H9 (cell line): ENCODE data around the gene TMTC1. TPM values are rescaled to one million over a fixed set of nuclear protein-coding genes. Genes with fewer than 3 reads are reported as not detected.

Source experiments
- DNase-seq: peaks from one replicate; pipeline ENCODE4 v3.0.0-alpha.2; 2017
- H2AFZ ChIP-seq: one replicate; pipeline ENCODE4 v1.6.1; 2013; ENCODE audit warnings: mild to moderate bottlenecking, low read length, control low read depth, moderate library complexity
- H2AK5ac ChIP-seq: 2 replicates; pipeline ENCODE4 v1.6.1; 2013; ENCODE audit warnings: low read length, control low read depth, mixed read lengths; ENCODE audit not compliant: insufficient read length
- H2BK120ac ChIP-seq: one replicate; pipeline ENCODE4 v1.6.1; 2013; ENCODE audit warnings: low read depth, mild to moderate bottlenecking, low read length, control low read depth, inconsistent platforms; ENCODE audit not compliant: poor library complexity, severe bottlenecking
- H2BK12ac ChIP-seq: 2 replicates; pipeline ENCODE4 v1.6.1; 2013; ENCODE audit warnings: low read length, control low read depth, mixed read lengths, low read depth; ENCODE audit not compliant: insufficient read length
- H2BK15ac ChIP-seq: 2 replicates; pipeline ENCODE4 v1.6.1; 2013; ENCODE audit warnings: low read depth, low read length, control low read depth
- H2BK20ac ChIP-seq: one replicate; pipeline ENCODE4 v1.6.1; 2013; ENCODE audit warnings: low read depth, mild to moderate bottlenecking, low read length, control low read depth, inconsistent platforms; ENCODE audit not compliant: poor library complexity, severe bottlenecking
- H2BK5ac ChIP-seq: 2 replicates; pipeline ENCODE4 v1.6.1; 2013; ENCODE audit warnings: low read length, control low read depth, mixed read lengths; ENCODE audit not compliant: insufficient read length
- H3K14ac ChIP-seq: 2 replicates; pipeline ENCODE4 v1.6.1; 2013; ENCODE audit warnings: low read length, control low read depth; ENCODE audit not compliant: insufficient read depth
- H3K18ac ChIP-seq: 2 replicates; pipeline ENCODE4 v1.6.1; 2013; ENCODE audit warnings: low read depth, mild to moderate bottlenecking, mixed read lengths, low read length, control low read depth; ENCODE audit not compliant: insufficient read length
- H3K23ac ChIP-seq: 2 replicates; pipeline ENCODE4 v1.6.1; 2013; ENCODE audit warnings: low read length, control low read depth, mixed read lengths, low read depth; ENCODE audit not compliant: insufficient read length
- H3K23me2 ChIP-seq: 2 replicates; pipeline ENCODE4 v1.6.1; 2013; ENCODE audit warnings: low read depth, mild to moderate bottlenecking, mixed read lengths, low read length, control low read depth; ENCODE audit not compliant: insufficient read length, poor library complexity, severe bottlenecking
- H3K27ac ChIP-seq: 2 replicates; pipeline ENCODE4 v1.5.1; 2013; ENCODE audit warnings: low read length, control low read depth, mixed read lengths, low read depth; ENCODE audit not compliant: insufficient read length
- H3K27me3 ChIP-seq: 2 replicates; pipeline ENCODE4 v1.6.1; 2013; ENCODE audit warnings: low read length, control low read depth, inconsistent platforms; ENCODE audit not compliant: insufficient read depth
- H3K4ac ChIP-seq: 2 replicates; pipeline ENCODE4 v1.6.1; 2013; ENCODE audit warnings: low read depth, mild to moderate bottlenecking, control low read depth, inconsistent platforms, low read length, moderate library complexity
- H3K4me1 ChIP-seq: 2 replicates; pipeline ENCODE4 v1.6.1; 2013; ENCODE audit warnings: low read length, control low read depth, inconsistent platforms; ENCODE audit not compliant: insufficient read depth
- H3K4me2 ChIP-seq: 2 replicates; pipeline ENCODE4 v1.6.1; 2013; ENCODE audit warnings: low read length, control low read depth, mixed read lengths; ENCODE audit not compliant: insufficient read length, insufficient read depth
- H3K56ac ChIP-seq: 2 replicates; pipeline ENCODE4 v1.6.1; 2013; ENCODE audit warnings: low read depth, mild to moderate bottlenecking, mixed read lengths, low read length, control low read depth; ENCODE audit not compliant: insufficient read length
- H3K79me1 ChIP-seq: 2 replicates; pipeline ENCODE4 v1.6.1; 2013; ENCODE audit warnings: low read depth, mild to moderate bottlenecking, moderate library complexity, low read length, control low read depth, inconsistent platforms; ENCODE audit not compliant: insufficient read depth, poor library complexity, severe bottlenecking
- H3K79me2 ChIP-seq: 2 replicates; pipeline ENCODE4 v1.6.1; 2013; ENCODE audit warnings: low read length, control low read depth, inconsistent platforms; ENCODE audit not compliant: insufficient read depth
- H3K9ac ChIP-seq: 2 replicates; pipeline ENCODE4 v1.6.1; 2013; ENCODE audit warnings: low read length, control low read depth, mixed read lengths; ENCODE audit not compliant: insufficient read length; ENCODE audit errors: extremely low read depth
- H3K9me3 ChIP-seq: one replicate; pipeline ENCODE4 v1.6.1; 2013; ENCODE audit warnings: low read depth, low read length, inconsistent platforms; ENCODE audit not compliant: control insufficient read depth
- H3T11ph ChIP-seq: one replicate; pipeline ENCODE4 v1.6.1; 2013; ENCODE audit warnings: mild to moderate bottlenecking, low read length, control low read depth, inconsistent platforms
- H4K20me1 ChIP-seq: one replicate; pipeline ENCODE4 v1.6.1; 2013; ENCODE audit not compliant: control insufficient read depth, insufficient read length, insufficient read depth
- H4K5ac ChIP-seq: 2 replicates; pipeline ENCODE4 v1.6.1; 2013; ENCODE audit warnings: low read depth, mild to moderate bottlenecking, mixed read lengths, low read length, control low read depth; ENCODE audit not compliant: insufficient read length
- H4K8ac ChIP-seq: replicated peaks from 2 replicates; pipeline ENCODE4 v1.6.1; 2013; ENCODE audit warnings: low read length, control low read depth, mixed read lengths, low read depth; ENCODE audit not compliant: insufficient read length
- H4K91ac ChIP-seq: 2 replicates; pipeline ENCODE4 v1.6.1; 2013; ENCODE audit warnings: low read depth, mild to moderate bottlenecking, moderate library complexity, mixed read lengths, low read length, control low read depth; ENCODE audit not compliant: insufficient read length
- H3K27ac Mint-ChIP-seq, 3 experiments: 2 replicates in 2 of 3; 3 replicates in 1 of 3; pipeline ENCODE4 v1.8.0; 2020 to 2021; ENCODE audit warnings: mixed read lengths in 3 of 3, mild to moderate bottlenecking in 1 of 3, moderate library complexity in 1 of 3
- H3K27me3 Mint-ChIP-seq: 2 replicates; pipeline ENCODE4 v1.8.0; 2021; ENCODE audit warnings: low read depth, mild to moderate bottlenecking, moderate library complexity, mixed read lengths
- H3K36me3 Mint-ChIP-seq, 3 experiments: 2 replicates in 2 of 3; 3 replicates in 1 of 3; pipeline ENCODE4 v1.8.0; 2020 to 2021; ENCODE audit warnings: low read depth in 3 of 3, mixed read lengths in 3 of 3; ENCODE audit not compliant: insufficient read depth in 1 of 3
- H3K4me1 Mint-ChIP-seq, 2 experiments: 2 replicates each; pipeline ENCODE4 v1.8.0; 2020; ENCODE audit warnings: mixed read lengths in 2 of 2
- H3K4me3 Mint-ChIP-seq, 2 experiments: 2 replicates in 1 of 2; 3 replicates in 1 of 2; pipeline ENCODE4 v1.8.0; 2020 to 2021; ENCODE audit warnings: mild to moderate bottlenecking in 2 of 2, mixed read lengths in 2 of 2, moderate library complexity in 1 of 2
- H3K9me3 Mint-ChIP-seq, 2 experiments: 2 replicates in 1 of 2; 3 replicates in 1 of 2; pipeline ENCODE4 v1.8.0; 2020; ENCODE audit warnings: mild to moderate bottlenecking in 2 of 2, mixed read lengths in 2 of 2, moderate library complexity in 1 of 2
- CTCF ChIP-seq: fragments of 200-600 bp; sonication (generic); conservative IDR thresholded peaks from 3 replicates; pipeline ENCODE4 v1.8.0; 2021; ENCODE audit warnings: antibody characterized with exemption, mild to moderate bottlenecking
- WGBS: extraction: QIAGEN DNeasy Blood & Tissue Kit; methylation state at CpG from one replicate; pipeline ENCODE4 v1.1.7; 2013; ENCODE audit warnings: missing lambda C conversion rate, low lambda C conversion rate, mixed read lengths; ENCODE audit not compliant: insufficient read length; ENCODE audit errors: extremely low coverage; 5-methylcytosine and 5-hydroxymethylcytosine counted together
- total RNA-seq: library from RNA; stranded (reverse); gene quantifications from 2 replicates; pipeline ENCODE4 v1.2.1, GENCODE V29; 2021

The TMTC1 gene
- total RNA-seq, 1 experiment from 2014 or later, result 16.1 TPM

DNA sequence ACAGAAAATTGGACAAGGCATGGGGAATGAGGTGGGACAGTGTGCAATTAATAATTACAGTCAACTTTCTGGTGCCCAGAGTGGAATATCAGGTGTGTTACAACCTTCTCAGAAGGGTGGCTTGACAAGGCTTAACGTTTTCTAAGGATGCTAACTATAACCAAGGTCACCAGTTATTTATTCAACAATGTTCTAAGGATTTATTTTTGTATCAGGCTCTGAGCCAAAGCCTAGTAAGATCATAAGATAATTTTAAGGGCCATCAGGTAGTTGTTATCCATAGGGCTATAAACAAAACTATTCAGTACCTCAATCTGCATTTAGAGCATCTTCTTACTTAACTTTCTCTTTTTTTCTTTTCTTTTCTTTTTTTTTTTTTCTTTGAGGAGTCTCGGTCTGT is 134.0 kb downstream of the TMTC1 start:
- Histone ChIP-seq H2BK5ac (no peak overlapping the region), H3K18ac (no peak overlapping the region), H3K4me1 (no peaks in the 10 kb centered on the region), H4K20me1 (no peaks in the 10 kb centered on the region), H3K4me2 (no peak overlapping the region), H2BK15ac (no peak overlapping the region), H2AFZ (no peak overlapping the region), H3K23me2 (no peaks in the 10 kb centered on the region), H3K79me2 (no peaks in the 10 kb centered on the region), H3K27me3 (no peaks in the 10 kb centered on the region), H4K5ac (no peak overlapping the region), H3K27ac (no peak overlapping the region), H4K8ac (no peak overlapping the region), H4K91ac (no peak overlapping the region), H3K9me3 (no peaks in the 10 kb centered on the region), H2BK20ac (no peak overlapping the region), H3K14ac (no peak overlapping the region), H2BK12ac (no peak overlapping the region), H3T11ph (no peak overlapping the region), H3K56ac (no peak overlapping the region), H3K79me1 (no peaks in the 10 kb centered on the region), H2BK120ac (no peak overlapping the region), H3K23ac (no peak overlapping the region), H3K9ac (no peak overlapping the region), H3K4ac (no peak overlapping the region), H2AK5ac (no peak overlapping the region)
- WGBS, result no CpG with 5 or more reads among the region's 2 CpGs
- Mint-ChIP-seq H3K27me3 (no peaks in the 10 kb centered on the region), H3K27ac (no peak overlapping the region; a peak in 1 of 7 replicates), H3K9me3 (no peaks in the 10 kb centered on the region), H3K36me3 (peaks cover 0 to 5% (median 0%) of the 10 kb centered on the region in 3 experiments; a peak in 3 of 7 replicates), H3K4me1 (peaks cover 0 to under 1% of the 10 kb centered on the region in 2 experiments; a peak in 1 of 4 replicates), H3K4me3 (no peak overlapping the region)
- TF ChIP-seq CTCF, result no peak
- no peak for DNase-seq
